Stimulated activated memory B cell treated with anti-CD40 and anti-IgM and Interleukin-4, amounts not matched to agents 10 μg/mL and 1 μg/mL and 100 μg/mL, for 72 hours (primary cell): ENCODE measurements around the gene TEX11.
"Not testable (repeated sequence)": the region's sequence is repeated elsewhere in the genome, so short reads cannot be mapped to it uniquely, and the experiment has no call there.

ENCODE experiments used
- ATAC-seq: fragments of 150-1000 bp; cut with Tn5 transposase; 2 replicates; pipeline ENCODE4 v1.10.0; 2021
- H3K27ac Mint-ChIP-seq: one replicate; pipeline ENCODE4 v1.8.0; 2022; ENCODE audit warnings: mild to moderate bottlenecking, mixed read lengths
- H3K27me3 Mint-ChIP-seq: one replicate; pipeline ENCODE4 v1.8.0; 2022; ENCODE audit warnings: mixed read lengths
- H3K36me3 Mint-ChIP-seq: one replicate; pipeline ENCODE4 v1.8.0; 2022; ENCODE audit warnings: mixed read lengths
- H3K4me1 Mint-ChIP-seq: one replicate; pipeline ENCODE4 v1.8.0; 2022; ENCODE audit warnings: mixed read lengths
- H3K4me3 Mint-ChIP-seq: one replicate; pipeline ENCODE4 v1.8.0; 2022; ENCODE audit warnings: mild to moderate bottlenecking, moderate library complexity, mixed read lengths
- H3K9me3 Mint-ChIP-seq: one replicate; pipeline ENCODE4 v1.8.0; 2022; ENCODE audit warnings: mixed read lengths

TEX11 gene

GRCh38 chrX:70908541-70908940 is at the start of gene TEX11:
Gene TEX11 (minus strand): TSS chrX:70908711. CDS start chrX:70907789, 922 bp downstream.
- Mint-ChIP-seq H3K4me3 (no peak within 1 kb of the TSS), H3K4me1 (no peaks in the 10 kb centered on the region), H3K27ac (no peak within 1 kb of the TSS), H3K9me3 (no peaks in the 10 kb centered on the region), H3K27me3 (peaks cover 10% of the 10 kb centered on the region), H3K36me3 (no peaks in the 10 kb centered on the region)
- no peak for ATAC-seq

- Mint-ChIP-seq H3K36me3 (no peaks in the 10 kb centered on the region), H3K4me3 (no peak overlapping the region), H3K9me3 (no peaks in the 10 kb centered on the region), H3K4me1 (peaks cover 2% of the 10 kb centered on the region), H3K27ac (no peak overlapping the region), H3K27me3 (peaks cover 4% of the 10 kb centered on the region)
- ATAC-seq = no peak
These were observed 46.4 kb upstream of the TEX11 start for GRCh38 chrX:70954871-70955270.

- H3K4me1 Mint-ChIP-seq = peaks cover 6% of the 10 kb centered on the region
- no peak for ATAC-seq
- H3K4me3 Mint-ChIP-seq = no peak overlapping the region
- H3K36me3 Mint-ChIP-seq = no peaks in the 10 kb centered on the region
- no peak overlapping the region for H3K27ac Mint-ChIP-seq
- peaks cover 8% of the 10 kb centered on the region for H3K27me3 Mint-ChIP-seq
- no peaks in the 10 kb centered on the region for H3K9me3 Mint-ChIP-seq
These were observed 15.9 kb upstream of the TEX11 start for GRCh38 chrX:70924294-70924911.

GRCh38 chrX:70922774-70923473 is 14.4 kb upstream of the TEX11 start:
- Mint-ChIP-seq H3K4me1 (peaks cover 6% of the 10 kb centered on the region), H3K27ac (no peak overlapping the region), H3K9me3 (no peaks in the 10 kb centered on the region), H3K4me3 (no peak overlapping the region), H3K27me3 (peaks cover 8% of the 10 kb centered on the region), H3K36me3 (no peaks in the 10 kb centered on the region)
- ATAC-seq = no peak

- peaks cover 6% of the 10 kb centered on the region for H3K27me3 Mint-ChIP-seq
- no peak overlapping the region for H3K4me3 Mint-ChIP-seq
- H3K4me1 Mint-ChIP-seq = peaks cover 6% of the 10 kb centered on the region
- H3K27ac Mint-ChIP-seq = no peak overlapping the region
- ATAC-seq = no peak
- no peaks in the 10 kb centered on the region for H3K9me3 Mint-ChIP-seq
- no peaks in the 10 kb centered on the region for H3K36me3 Mint-ChIP-seq
These were observed 13.3 kb upstream of the TEX11 start for GRCh38 chrX:70921709-70922352.

- H3K27ac Mint-ChIP-seq = no peak overlapping the region
- H3K27me3 Mint-ChIP-seq = peaks cover 11% of the 10 kb centered on the region
- H3K9me3 Mint-ChIP-seq = no peaks in the 10 kb centered on the region
- peaks cover 1% of the 10 kb centered on the region for H3K4me1 Mint-ChIP-seq
- no peaks in the 10 kb centered on the region for H3K36me3 Mint-ChIP-seq
- H3K4me3 Mint-ChIP-seq = no peak overlapping the region
- no peak for ATAC-seq
These were observed 8.2 kb upstream of the TEX11 start for GRCh38 chrX:70916754-70917153.

GRCh38 chrX:70907900-70908299 is 611 bp downstream of the TEX11 start:
- Mint-ChIP-seq H3K4me3 (no peak overlapping the region), H3K27me3 (peaks cover 10% of the 10 kb centered on the region), H3K9me3 (no peaks in the 10 kb centered on the region), H3K27ac (no peak overlapping the region), H3K36me3 (no peaks in the 10 kb centered on the region), H3K4me1 (no peaks in the 10 kb centered on the region)
- ATAC-seq = no peak

- no peaks in the 10 kb centered on the region for H3K9me3 Mint-ChIP-seq
- no peak overlapping the region for H3K27ac Mint-ChIP-seq
- ATAC-seq = no peak
- H3K4me1 Mint-ChIP-seq = no peaks in the 10 kb centered on the region
- H3K4me3 Mint-ChIP-seq = no peak overlapping the region
- H3K27me3 Mint-ChIP-seq = no peaks in the 10 kb centered on the region
- no peaks in the 10 kb centered on the region for H3K36me3 Mint-ChIP-seq
These were observed 7.0 kb downstream of the TEX11 start for GRCh38 chrX:70901465-70901864.

GRCh38 chrX:70890441-70890840 is 18.1 kb downstream of the TEX11 start:
- not testable (repeated sequence) for H3K4me1 Mint-ChIP-seq, H3K27me3 Mint-ChIP-seq, H3K36me3 Mint-ChIP-seq, H3K4me3 Mint-ChIP-seq, H3K9me3 Mint-ChIP-seq, ATAC-seq, H3K27ac Mint-ChIP-seq

- Mint-ChIP-seq H3K4me3 (no peak overlapping the region), H3K27me3 (no peaks in the 10 kb centered on the region), H3K36me3 (no peaks in the 10 kb centered on the region), H3K27ac (no peak overlapping the region), H3K4me1 (no peaks in the 10 kb centered on the region), H3K9me3 (no peaks in the 10 kb centered on the region)
- ATAC-seq = no peak
These were observed 29.6 kb downstream of the TEX11 start for GRCh38 chrX:70878902-70879301.

GRCh38 chrX:70852294-70852693 is 56.2 kb downstream of the TEX11 start:
- Mint-ChIP-seq H3K9me3 (no peaks in the 10 kb centered on the region), H3K4me1 (no peaks in the 10 kb centered on the region), H3K27ac (no peak overlapping the region), H3K27me3 (no peaks in the 10 kb centered on the region), H3K36me3 (no peaks in the 10 kb centered on the region), H3K4me3 (no peak overlapping the region)
- no peak for ATAC-seq

GRCh38 chrX:70844081-70844480 is 64.4 kb downstream of the TEX11 start:
- not testable (repeated sequence) for H3K27me3 Mint-ChIP-seq, H3K4me1 Mint-ChIP-seq, H3K27ac Mint-ChIP-seq, H3K36me3 Mint-ChIP-seq, H3K9me3 Mint-ChIP-seq, ATAC-seq, H3K4me3 Mint-ChIP-seq

GRCh38 chrX:70843620-70844019 is 64.9 kb downstream of the TEX11 start:
- H3K27me3 Mint-ChIP-seq, ATAC-seq, H3K4me1 Mint-ChIP-seq, H3K4me3 Mint-ChIP-seq, H3K9me3 Mint-ChIP-seq, H3K27ac Mint-ChIP-seq, H3K36me3 Mint-ChIP-seq: not testable (repeated sequence)

GRCh38 chrX:70834589-70834988 is 73.9 kb downstream of the TEX11 start:
- Mint-ChIP-seq H3K27ac (no peak overlapping the region), H3K36me3 (no peaks in the 10 kb centered on the region), H3K4me3 (no peak overlapping the region), H3K27me3 (peaks cover 9% of the 10 kb centered on the region), H3K9me3 (peaks cover 4% of the 10 kb centered on the region), H3K4me1 (no peaks in the 10 kb centered on the region)
- ATAC-seq = no peak

- Mint-ChIP-seq H3K4me1 (no peaks in the 10 kb centered on the region), H3K36me3 (no peaks in the 10 kb centered on the region), H3K27me3 (peaks cover 24% of the 10 kb centered on the region), H3K4me3 (no peak overlapping the region), H3K9me3 (no peaks in the 10 kb centered on the region), H3K27ac (no peak overlapping the region)
- ATAC-seq = no peak
These were observed 81.8 kb downstream of the TEX11 start for GRCh38 chrX:70826715-70827114.

GRCh38 chrX:70825366-70825765 is 83.1 kb downstream of the TEX11 start:
- Mint-ChIP-seq H3K4me1 (no peaks in the 10 kb centered on the region), H3K27me3 (peaks cover 22% of the 10 kb centered on the region), H3K36me3 (no peaks in the 10 kb centered on the region), H3K9me3 (no peaks in the 10 kb centered on the region), H3K27ac (no peak overlapping the region), H3K4me3 (no peak overlapping the region)
- no peak for ATAC-seq
